AG09309 (cell line): ENCODE results near the gene TMEM129.

ENCODE experiments used
- DNase-seq: peaks from one replicate; pipeline ENCODE4 v3.0.0-alpha.2; 2010; ENCODE audit warnings: low read depth
- H3K4me3 ChIP-seq: 2 replicates; pipeline ENCODE4 v1.5.1; 2011; ENCODE audit warnings: mild to moderate bottlenecking, low read depth, low read length, moderate library complexity; ENCODE audit not compliant: control insufficient read depth
- CTCF ChIP-seq: IDR thresholded peaks from 2 replicates; pipeline ENCODE4 v1.5.1; 2011; ENCODE audit warnings: mild to moderate bottlenecking, low read depth, low read length, inconsistent platforms; ENCODE audit not compliant: insufficient read depth, control insufficient read depth; ENCODE audit errors: missing control alignments

TMEM129 gene

GRCh38 chr4:1757836-1758235, 36.7 kb upstream of the TMEM129 start:
- TF ChIP-seq CTCF: no peak
- H3K4me3 ChIP-seq: no peak overlapping the region
- no peak for DNase-seq

- no peak overlapping the region for H3K4me3 ChIP-seq
- no peak for TF ChIP-seq CTCF
- DNase-seq: no peak
Measured at GRCh38 chr4:1756893-1757779, 36.0 kb upstream of the TMEM129 start.

GRCh38 chr4:1756079-1756478, 35.0 kb upstream of the TMEM129 start:
- no peak overlapping the region for H3K4me3 ChIP-seq
- no peak for TF ChIP-seq CTCF
- DNase-seq: no peak

GRCh38 chr4:1755297-1755696, 34.2 kb upstream of the TMEM129 start:
- no peak for DNase-seq
- TF ChIP-seq CTCF: no peak
- no peak overlapping the region for H3K4me3 ChIP-seq

- H3K4me3 ChIP-seq: no peak overlapping the region
- no peak for TF ChIP-seq CTCF
- no peak for DNase-seq
Measured at GRCh38 chr4:1754336-1754735, 33.2 kb upstream of the TMEM129 start.

GRCh38 chr4:1753697-1754311, 32.7 kb upstream of the TMEM129 start:
- no peak overlapping the region for H3K4me3 ChIP-seq
- DNase-seq: no peak
- no peak for TF ChIP-seq CTCF

GRCh38 chr4:1753294-1753696, 32.2 kb upstream of the TMEM129 start:
- TF ChIP-seq CTCF: no peak
- DNase-seq: no peak
- H3K4me3 ChIP-seq: no peak overlapping the region
